Activated naive CD4-positive, alpha-beta T cell treated with Interleukin-2 at 50 U/mL for 16 hours (primary cell): ENCODE measurements around the gene COMMD1.
"Not testable (repeated sequence)": the region's sequence is repeated elsewhere in the genome, so short reads cannot be mapped to it uniquely, and the experiment has no call there.

Experiments used
- DNase-seq: peaks from one replicate; pipeline ENCODE4 v3.0.0-alpha.2; 2020

Gene COMMD1

DNA sequence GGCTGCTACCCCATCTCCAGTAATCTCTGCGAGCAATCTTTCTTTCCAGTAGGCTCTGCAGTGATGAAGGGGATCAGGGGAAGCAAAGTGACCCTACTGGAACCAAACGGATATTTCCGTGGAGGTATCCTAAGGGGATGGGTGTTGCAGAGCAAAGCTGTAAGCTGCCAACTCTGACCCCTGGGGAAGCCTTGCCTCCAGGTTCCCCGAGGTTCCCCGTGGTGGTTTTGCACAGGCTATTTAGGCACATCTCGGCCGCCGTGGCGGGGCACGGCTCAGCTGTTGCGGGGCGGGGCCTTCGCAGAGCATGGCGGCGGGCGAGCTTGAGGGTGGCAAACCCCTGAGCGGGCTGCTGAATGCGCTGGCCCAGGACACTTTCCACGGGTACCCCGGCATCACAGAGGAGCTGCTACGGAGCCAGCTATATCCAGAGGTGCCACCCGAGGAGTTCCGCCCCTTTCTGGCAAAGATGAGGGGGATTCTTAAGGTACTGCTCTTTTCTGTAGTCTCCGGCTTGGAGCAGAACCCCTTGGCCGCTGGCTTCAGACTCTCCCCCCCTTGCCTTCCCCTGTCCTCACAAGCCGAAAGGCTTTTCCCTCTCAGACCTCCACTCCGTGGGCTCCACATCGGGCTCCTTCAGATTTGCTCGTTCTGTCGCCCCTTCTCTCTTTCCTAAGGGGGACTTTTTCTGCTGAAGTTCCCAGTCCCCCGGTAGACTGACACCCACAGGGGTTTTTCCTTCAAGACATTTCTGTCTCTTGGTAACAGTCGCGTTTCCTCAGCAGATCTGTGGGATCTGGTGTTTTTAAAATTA is at the start of gene COMMD1:
Gene COMMD1, plus strand, starts transcription at position 303 of the 814 bp plus-strand sequence. Its CDS starts 5 bp downstream, at position 308.
- peak; percentile 84 for DNase-seq

DNA sequence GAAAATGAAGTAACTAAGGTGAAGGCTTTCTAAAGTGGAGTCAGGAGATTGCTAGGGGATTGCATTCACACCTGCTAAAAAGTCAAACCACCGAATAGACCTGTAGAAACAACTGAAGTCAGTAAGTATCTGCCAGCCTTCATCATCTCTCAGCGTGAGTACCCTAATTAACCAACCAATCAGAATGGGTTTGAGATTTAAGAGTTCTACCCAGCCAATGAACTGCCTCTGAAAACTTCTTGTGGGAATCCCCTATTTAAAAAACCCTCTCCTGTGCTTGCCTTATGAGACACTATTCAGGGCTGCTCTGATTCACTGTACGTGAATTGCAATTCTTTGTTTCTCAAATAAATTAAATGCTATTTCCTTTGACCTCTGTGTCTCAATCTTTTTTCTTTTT is 48.2 kb upstream of the COMMD1 start:
- DNase-seq, result no peak

DNA sequence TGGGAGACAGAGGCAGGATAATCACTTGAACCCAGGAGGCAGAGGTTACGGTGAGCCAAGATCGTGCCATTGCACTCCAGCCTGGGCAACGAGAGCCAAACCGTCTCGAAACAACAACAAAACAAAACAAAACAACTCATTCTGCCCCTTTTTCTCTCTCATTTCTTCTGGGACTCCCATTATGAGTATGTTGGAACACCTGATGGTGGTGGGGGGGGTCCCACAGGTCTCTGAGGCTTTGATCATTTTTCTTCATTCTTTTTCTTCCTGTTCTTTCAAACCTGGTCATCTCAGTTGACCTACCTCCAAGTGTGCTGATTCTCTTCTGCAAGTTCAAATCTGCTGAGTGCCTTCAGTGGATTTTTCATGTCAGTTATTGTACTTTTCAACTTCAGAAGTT is 43.4 kb upstream of the COMMD1 start:
- DNase-seq, result no peak

DNA sequence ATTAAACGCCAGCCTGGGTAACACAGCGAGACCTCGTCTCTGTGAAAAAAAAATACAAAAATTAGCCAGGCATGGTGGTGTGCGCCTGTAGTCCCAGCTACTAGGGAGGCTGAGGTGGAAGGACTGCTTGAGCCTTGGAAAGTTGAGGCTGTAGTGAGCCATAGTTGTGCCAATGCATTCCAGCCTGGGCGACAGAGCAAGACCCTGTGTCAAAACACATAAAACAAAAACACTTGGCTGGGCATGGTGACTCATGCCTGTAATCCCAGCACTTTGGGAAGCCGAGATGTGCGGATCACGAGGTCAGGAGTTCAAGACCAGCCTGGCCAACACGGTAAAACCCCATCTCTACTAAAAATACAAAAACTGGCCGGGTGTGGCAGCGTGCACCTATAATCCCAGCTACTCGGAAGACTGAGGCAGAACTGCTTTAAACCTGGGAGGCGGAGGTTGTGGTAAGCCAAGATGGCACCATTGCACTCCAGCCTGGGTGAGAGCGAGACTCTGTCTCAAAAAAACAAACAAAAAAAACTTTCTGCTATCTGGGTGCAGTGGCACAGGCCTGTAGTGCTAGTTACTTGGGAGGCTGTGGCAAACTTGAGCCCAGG is 38.9 kb upstream of the COMMD1 start:
- DNase-seq, result not testable (repeated sequence)

DNA sequence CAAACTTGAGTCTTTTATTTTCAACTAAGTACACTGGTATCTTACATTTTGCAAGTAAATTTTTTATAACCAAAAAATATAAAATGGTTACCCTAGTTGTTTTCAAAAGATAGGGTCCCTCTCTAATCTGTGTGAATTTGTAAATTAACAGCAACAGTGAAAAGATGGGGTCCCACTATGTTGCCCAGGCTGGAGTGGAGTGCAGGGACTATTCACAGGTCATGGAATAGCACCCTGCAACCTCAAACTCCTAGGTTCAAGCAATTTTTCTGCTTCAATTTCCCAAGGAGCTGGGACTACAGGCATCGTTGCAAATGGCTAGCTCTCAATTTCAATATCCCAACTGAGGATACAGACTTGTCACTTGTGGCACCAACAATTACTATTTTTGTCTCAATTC is 29.1 kb upstream of the COMMD1 start:
- no peak for DNase-seq

- DNase-seq, result no peak
Measured at GRCh38 chr2:61877571-61878245, 27.8 kb upstream of the COMMD1 start.

- DNase-seq, result no peak
Measured at GRCh38 chr2:61878761-61879160, 26.7 kb upstream of the COMMD1 start.

DNA sequence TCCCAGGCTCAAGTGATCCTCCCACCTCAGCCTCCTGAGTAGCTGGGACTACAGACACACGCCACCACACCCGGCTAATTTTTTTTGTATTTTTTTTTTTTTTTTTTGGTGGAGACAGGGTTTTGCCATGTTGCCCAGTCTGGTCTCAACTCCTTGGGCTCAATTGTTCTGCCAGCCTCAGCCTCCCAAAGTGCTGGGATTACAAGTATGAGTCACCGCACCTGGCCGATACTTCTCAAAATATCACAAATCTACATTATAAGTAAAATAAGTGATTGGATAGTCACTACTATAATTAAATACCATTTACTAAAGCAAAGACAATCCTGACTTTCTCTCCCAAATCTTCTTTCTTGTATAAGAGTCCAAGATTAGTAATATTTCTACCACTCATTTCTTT is 26.1 kb upstream of the COMMD1 start:
- not testable (repeated sequence) for DNase-seq

GRCh38 chr2:61882850-61883249 is 22.6 kb upstream of the COMMD1 start:
- DNase-seq, result no peak

- no peak for DNase-seq
Measured at GRCh38 chr2:61885896-61886603, 19.4 kb upstream of the COMMD1 start.

DNA sequence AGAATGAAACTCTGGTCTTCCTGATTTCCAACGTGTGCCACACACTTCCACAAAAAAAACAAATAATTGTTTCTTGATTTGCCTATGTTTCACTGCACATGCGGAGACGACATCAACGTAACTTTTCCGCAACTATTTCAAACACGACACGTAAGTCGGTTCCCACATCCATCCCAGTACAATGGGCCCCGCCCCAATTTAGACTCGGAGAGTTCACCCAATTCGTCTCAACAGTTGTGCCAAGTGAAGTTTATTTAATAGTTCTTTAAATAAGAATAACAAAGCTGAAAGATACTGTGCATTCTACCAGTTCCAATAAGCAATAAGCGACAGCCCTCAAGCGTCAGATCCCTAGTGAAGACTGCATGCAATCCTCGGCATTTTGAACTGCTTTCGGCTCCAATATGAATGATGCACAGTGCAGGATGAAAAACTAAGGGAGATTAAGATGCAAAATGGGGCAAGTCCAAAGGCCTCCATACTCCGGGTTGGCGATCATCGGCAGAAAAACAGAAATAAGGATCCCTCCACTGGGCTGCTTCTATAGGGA is 17.7 kb upstream of the COMMD1 start:
- peak; percentile 31 for DNase-seq

- peak; percentile 89 for DNase-seq
Measured at GRCh38 chr2:61888267-61889055, 17.0 kb upstream of the COMMD1 start, which contains the start of gene CCT4. Gene CCT4 (minus strand): TSS chr2:61888656. CDS start chr2:61888507, 149 bp downstream.

DNA sequence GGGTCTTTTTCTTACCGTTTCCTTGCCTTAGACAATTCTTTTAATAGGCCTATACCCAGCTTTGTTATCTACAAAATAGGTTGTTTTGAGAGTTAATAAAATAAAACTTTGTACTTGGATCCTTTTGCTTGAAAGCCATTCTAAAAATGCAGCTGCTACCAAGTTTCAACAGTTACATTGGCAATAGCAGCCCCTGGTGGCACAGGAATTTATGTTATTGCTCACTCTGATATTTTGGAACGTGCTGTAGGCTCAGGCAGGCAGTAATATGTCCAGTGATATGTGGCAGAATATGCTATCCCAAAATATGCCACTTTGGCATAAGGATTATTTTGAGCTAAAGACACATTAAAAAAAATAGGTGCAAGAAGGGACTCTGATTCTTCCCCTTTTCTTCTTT is 6.7 kb upstream of the COMMD1 start:
- DNase-seq, result no peak

DNA sequence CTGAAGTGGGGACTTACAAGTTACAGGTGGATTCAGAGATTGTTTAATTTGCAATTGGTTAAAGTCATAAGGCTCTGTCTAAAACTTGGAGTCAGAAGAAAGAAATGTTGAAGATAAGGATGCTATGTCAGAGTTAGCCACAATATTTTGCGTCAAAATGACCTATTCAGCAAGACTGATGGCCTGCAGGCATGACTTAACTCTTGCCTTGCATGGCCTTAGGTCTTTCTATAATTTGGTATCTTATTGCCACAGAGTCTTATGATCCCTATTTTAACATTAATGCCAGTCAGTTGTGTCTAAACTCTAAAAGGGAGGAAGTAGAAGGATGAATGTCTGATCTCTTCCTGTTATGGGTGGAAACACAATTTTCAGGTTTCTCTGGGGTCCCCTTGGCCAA is 5.2 kb upstream of the COMMD1 start:
- DNase-seq, result no peak

DNA sequence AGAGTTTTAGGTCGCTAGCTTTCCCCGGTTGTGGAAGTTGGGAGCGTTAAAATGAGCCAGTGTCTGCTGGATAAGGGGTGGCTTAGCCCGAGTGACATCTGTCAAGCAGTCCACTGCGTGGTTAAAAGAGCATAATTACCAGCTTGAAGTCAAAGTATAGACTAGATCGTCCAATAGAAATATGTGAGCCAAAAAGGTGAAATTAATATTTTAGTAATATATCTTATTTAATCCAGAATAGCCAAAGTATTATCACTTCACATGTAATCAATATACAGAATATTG is 654 bp downstream of the COMMD1 start:
- DNase-seq, result no peak

DNA sequence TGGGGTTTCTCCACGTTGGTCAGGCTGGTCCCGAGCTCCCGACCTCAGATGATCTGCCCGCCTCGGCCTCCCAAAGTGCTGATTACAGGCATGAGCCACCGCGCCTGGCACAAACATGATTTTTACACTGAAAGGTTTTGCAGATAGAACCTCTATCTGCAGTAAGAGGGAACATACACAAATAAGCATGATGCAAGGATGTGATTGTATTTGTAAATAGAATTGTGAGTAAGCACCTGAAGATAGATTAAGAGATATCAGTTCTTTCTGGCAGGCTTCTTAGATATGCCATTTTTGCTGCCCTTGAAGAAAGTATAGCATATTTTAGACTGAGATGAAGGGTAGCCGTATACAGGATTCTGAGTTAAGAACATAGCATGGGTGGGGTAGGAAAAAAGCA is 3.6 kb downstream of the COMMD1 start:
- no peak for DNase-seq

- DNase-seq, result no peak
Measured at GRCh38 chr2:61910603-61911002, 5.1 kb downstream of the COMMD1 start.

DNA sequence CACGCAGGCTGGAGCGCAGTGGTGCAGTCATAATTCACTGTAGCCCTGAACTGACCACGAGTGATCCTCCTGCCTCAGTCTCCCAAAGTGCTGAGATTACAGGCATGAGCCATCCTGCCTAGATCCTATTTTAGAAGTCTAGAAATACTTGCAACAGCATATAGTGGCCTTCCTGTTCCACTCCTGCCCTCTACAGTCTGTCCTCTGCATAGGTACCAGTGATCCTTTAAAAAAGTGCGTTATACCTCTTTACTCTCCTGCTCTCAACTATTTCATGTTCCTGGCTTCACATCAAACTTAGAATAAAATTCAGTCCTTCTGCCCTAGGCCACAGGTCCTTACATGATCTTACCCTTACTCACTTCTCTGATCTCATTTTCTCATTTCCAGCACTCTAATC is 6.0 kb downstream of the COMMD1 start:
- no peak for DNase-seq

DNA sequence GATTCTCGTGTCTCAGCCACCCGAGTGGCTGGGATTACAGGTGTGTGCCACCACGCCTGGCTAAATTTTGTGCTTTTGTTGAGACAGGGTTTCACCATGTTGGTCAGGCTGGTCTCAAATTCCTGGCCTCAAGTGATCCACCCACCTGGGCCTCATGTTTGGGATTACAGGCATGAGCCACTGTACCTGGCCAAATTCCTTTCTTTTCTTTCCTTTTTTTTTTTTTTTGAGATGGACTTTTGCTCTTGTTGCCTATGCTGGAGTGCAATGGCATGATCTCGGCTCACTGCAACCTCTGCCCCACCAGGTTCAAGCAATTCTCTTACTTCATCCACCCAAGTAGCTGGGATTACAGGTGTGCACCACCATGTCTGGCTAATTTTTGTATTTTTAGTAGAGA is 9.3 kb downstream of the COMMD1 start:
- DNase-seq, result not testable (repeated sequence)

DNA sequence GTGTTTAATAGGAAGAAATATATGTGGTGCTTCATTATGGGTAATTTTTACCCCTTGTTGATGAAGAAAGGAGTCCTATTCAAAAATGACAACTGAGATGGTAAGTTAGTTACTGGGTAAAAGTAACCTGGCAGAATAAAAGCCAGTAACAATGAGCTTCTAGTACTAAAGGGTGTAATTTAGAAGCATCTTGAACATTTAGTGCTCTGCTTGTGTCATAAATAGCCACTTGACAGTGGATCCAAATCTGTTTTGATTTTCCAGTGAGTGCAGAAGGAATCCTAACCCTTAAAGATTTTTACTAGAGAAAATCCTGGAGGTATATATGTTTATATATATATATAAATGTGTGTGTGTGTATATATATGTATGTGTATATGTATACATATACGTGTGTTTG is 15.1 kb downstream of the COMMD1 start:
- no peak for DNase-seq

DNA sequence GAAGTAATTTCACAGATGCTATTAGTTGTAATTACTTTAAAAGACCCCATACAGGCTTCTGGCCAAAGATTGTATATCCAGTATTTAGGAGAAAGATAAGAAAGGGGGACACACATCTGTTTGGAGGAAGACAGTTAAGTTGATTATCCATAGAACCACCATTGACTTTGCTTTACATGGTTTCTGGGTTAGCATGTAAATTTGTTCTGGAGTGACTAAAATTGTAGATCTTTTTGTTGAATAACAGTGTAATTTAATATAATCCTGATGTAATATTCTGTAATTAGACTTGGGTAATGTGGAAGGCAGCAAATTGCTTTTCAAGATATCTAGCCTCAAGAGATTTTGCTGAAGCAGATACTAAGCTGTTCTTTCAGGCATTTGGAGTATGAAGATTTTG is 17.2 kb downstream of the COMMD1 start:
- no peak for DNase-seq

DNA sequence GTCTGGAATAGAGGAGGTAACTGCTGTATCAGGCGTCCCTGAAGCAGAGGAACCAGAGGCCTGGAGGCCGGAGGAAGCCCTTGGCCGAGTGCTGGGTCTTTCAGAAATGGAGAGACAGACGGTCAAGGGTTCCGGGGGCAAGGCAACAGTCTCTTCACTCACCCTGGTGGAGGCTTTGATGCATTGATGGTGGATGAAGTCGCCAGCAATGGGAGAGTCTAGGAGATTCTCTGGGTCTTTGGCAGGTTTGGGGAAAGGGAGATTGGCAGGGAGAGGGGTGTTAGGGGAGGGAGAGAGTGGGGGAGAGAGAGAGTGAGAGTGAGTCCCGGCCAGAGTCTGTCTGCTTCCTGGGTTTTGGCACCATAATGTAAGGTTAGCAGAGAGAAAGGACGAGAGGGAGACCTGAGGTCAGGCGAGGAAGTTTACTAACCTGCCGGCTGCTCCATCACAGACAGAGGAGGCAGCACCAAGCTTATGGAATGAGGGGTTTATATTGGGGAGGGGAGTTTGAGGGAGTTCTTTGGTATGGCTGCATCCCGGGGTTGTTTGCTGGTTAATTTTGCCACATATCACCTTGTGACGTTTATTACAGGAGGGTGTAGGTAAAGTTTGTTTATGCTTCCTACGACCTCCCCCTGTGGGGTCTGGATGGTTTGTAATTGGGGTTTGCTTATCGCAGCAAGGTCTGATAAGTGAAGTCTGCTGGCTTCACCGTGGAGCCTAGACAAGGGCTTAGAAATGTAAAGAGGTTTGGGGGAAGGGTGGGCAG is 19.6 kb downstream of the COMMD1 start:
- DNase-seq, result no peak
